Hepatocyte (in vitro differentiated cells): ENCODE results near the gene OR2A1. TPM values are rescaled to one million over a fixed set of nuclear protein-coding genes. Genes with fewer than 3 reads are reported as not detected.

Experiments
- polyA plus RNA-seq: library from polyadenylated mRNA; unstranded; fragments of >200 nt; fragmentation: Nextera tagmentation; extraction: Ambion mirVana; gene quantifications from 2 replicates; pipeline ENCODE4 v1.2.1, GENCODE V29; 2016
- total RNA-seq: library from RNA; depleted of rRNA; stranded (reverse); fragments of >200 nt; gene quantifications from 2 replicates; pipeline ENCODE4 v1.2.3, GENCODE V29; 2014

Gene OR2A1
- total and polyA plus RNA-seq, 2 experiments from 2014 or later: 0.06 TPM; not detected in 1

Other genes starting within 250 kb of the OR2A1 start
- gene OR2A25, start 242.6 kb upstream of the OR2A1 start, total RNA-seq: 0.40 TPM in 1 of 2 replicates, not detected in the other
- not detected in 2 replicates for gene OR2A25, start 242.6 kb upstream of the OR2A1 start, polyA plus RNA-seq
- gene OR2A12, start 226.1 kb upstream of the OR2A1 start, total RNA-seq: 0.24 and 1.0 TPM in 2 replicates
- gene OR2A12, start 226.1 kb upstream of the OR2A1 start, polyA plus RNA-seq: 0.11 and 0.42 TPM in 2 replicates
- gene OR2A2, start 202.8 kb upstream of the OR2A1 start, total RNA-seq: not detected in 2 replicates
- gene OR2A2, start 202.8 kb upstream of the OR2A1 start, polyA plus RNA-seq: not detected in 2 replicates
- gene OR2A14, start 189.2 kb upstream of the OR2A1 start, total RNA-seq: 0.27 TPM in 1 of 2 replicates, not detected in the other
- gene OR2A14, start 189.2 kb upstream of the OR2A1 start, polyA plus RNA-seq: not detected in 2 replicates
- 5.5 and 5.8 TPM in 2 replicates for gene CTAGE4, start 129.0 kb upstream of the OR2A1 start, total RNA-seq
- gene CTAGE4, start 129.0 kb upstream of the OR2A1 start, polyA plus RNA-seq: 2.2 and 2.3 TPM in 2 replicates
- 14.5 and 17.1 TPM in 2 replicates for gene ARHGEF35, start 116.6 kb upstream of the OR2A1 start, total RNA-seq
- gene ARHGEF35, start 116.6 kb upstream of the OR2A1 start, polyA plus RNA-seq: 16.4 and 19.3 TPM in 2 replicates
- gene OR2A42, start 72.8 kb upstream of the OR2A1 start, total RNA-seq: 0.10 TPM in 1 of 2 replicates, not detected in the other
- 0.46 TPM in 1 of 2 replicates, not detected in the other for gene OR2A42, start 72.8 kb upstream of the OR2A1 start, polyA plus RNA-seq
- 3.3 and 6.2 TPM in 2 replicates for gene OR2A7, start 47.6 kb upstream of the OR2A1 start, total RNA-seq
- gene OR2A7, start 47.6 kb upstream of the OR2A1 start, polyA plus RNA-seq: 1.6 and 1.9 TPM in 2 replicates
- gene CTAGE8, start 43.1 kb upstream of the OR2A1 start, total RNA-seq: 2.5 and 5.2 TPM in 2 replicates
- gene CTAGE8, start 43.1 kb upstream of the OR2A1 start, polyA plus RNA-seq: 2.8 and 3.6 TPM in 2 replicates
- gene ARHGEF5, start 43.0 kb downstream of the OR2A1 start, total RNA-seq: 16.9 and 24.2 TPM in 2 replicates
- 22.9 and 23.1 TPM in 2 replicates for gene ARHGEF5, start 43.0 kb downstream of the OR2A1 start, polyA plus RNA-seq
- gene NOBOX, start 91.3 kb downstream of the OR2A1 start, total RNA-seq: 0.07 TPM in 1 of 2 replicates, not detected in the other
- gene NOBOX, start 91.3 kb downstream of the OR2A1 start, polyA plus RNA-seq: 0.54 TPM in 1 of 2 replicates, not detected in the other